ENCODE results near the gene SIK2. TPM values are rescaled to one million over a fixed set of nuclear protein-coding genes. Genes with fewer than 3 reads are reported as not detected.

SIK2 gene
- total and polyA plus RNA-seq, 9 of the 15 experiments (the other 6 are each of a cell fraction or from before 2014, with no cell fraction given): 0.74 to 11.6 (median 3.8) TPM

- TF ChIP-seq MYC (IDR thresholded peaks at IDR 0.05; ENCODE audit: low read depth, low read length) (no peak), MYC (CRISPR knock-in tag; IDR thresholded peaks at IDR 0.05; ENCODE audit: borderline replicate concordance, low read depth) (no peak), CLOCK (CRISPR knock-in tag; IDR thresholded peaks at IDR 0.05; ENCODE audit: borderline replicate concordance) (no peak), CHD4 (IDR thresholded peaks at IDR 0.05; ENCODE audit: insufficient read depth, insufficient replicate concordance, low read depth, low read length, poor library complexity, severe bottlenecking) (no peak), ZNF407 (IDR thresholded peaks at IDR 0.05; ENCODE audit: low read depth) (no peak)
- FAIRE-seq: no peak
- Histone ChIP-seq H3K4me1 (replicated peaks in 1 of 2; ENCODE audit: control insufficient read depth in 2 of 2, insufficient read depth in 2 of 2, low read length in 2 of 2) (peaks cover under 1 to 16% of the 10 kb centered on the region in 2 experiments; a peak in 2 of 5 replicates), H2AFZ (ENCODE audit: low read depth, low read length) (no peak overlapping the region), H3K9me3 (replicated peaks; ENCODE audit: control insufficient read depth, insufficient read depth, low read depth, low read length) (no peaks in the 10 kb centered on the region), H3K27me3 (ENCODE audit: control insufficient read depth in 2 of 2, insufficient read depth in 2 of 2, low read length in 2 of 2) (no peaks in the 10 kb centered on the region), H4K20me1 (replicated peaks; ENCODE audit: control insufficient read depth, insufficient read depth, low read length) (no peaks in the 10 kb centered on the region), H3K4me3 (no peak overlapping the region), H3K4me2 (ENCODE audit: insufficient read depth, low read length) (no peak overlapping the region), H3K36me3 (ENCODE audit: control insufficient read depth, insufficient read depth, low read length) (peaks cover 41% of the 10 kb centered on the region; the same call in 2 of the 3 replicates), H3K27ac (ENCODE audit: extremely low read depth, low read depth, low read length) (no peak overlapping the region), H3K79me2 (ENCODE audit: control insufficient read depth, insufficient read depth, low read length) (peaks cover 5% of the 10 kb centered on the region; the same call in 1 of the 3 replicates), H3K9ac (ENCODE audit: insufficient read depth in 1 of 2, low read depth in 2 of 2, low read length in 2 of 2) (no peak overlapping the region), H3K9me1 (ENCODE audit: control insufficient read depth, insufficient read depth, low read length) (no peaks in the 10 kb centered on the region)
- DNase-seq (ENCODE audit: extremely low read depth in 1 of 4, low spot score in 3 of 4): no peak
- CTCF ChIA-PET (ENCODE audit: low intra/inter-chr PET ratio): no interaction called here
- in situ Hi-C loops (cut with MboI) (no loop called here), intact Hi-C loops (cut with micrococcal nuclease) (no loop called here)
- POLR2A ChIA-PET: no interaction called here
- WGBS (ENCODE audit: insufficient coverage, low coverage, missing lambda C conversion rate): 59% methylated on average over 1 of the region's 1 CpG
- ATAC-seq: no peak
- BruUV-seq (replicated peaks): no TSS peak
These were observed 101.3 kb downstream of the SIK2 start for GRCh38 chr11:111703576-111703975.
